H1 (cell line): Measurements from ENCODE around the gene U2AF1L4. TPM values are rescaled to one million over a fixed set of nuclear protein-coding genes. Genes with fewer than 3 reads are reported as not detected.

Source experiments
- CTCF ChIA-PET: fragments of 300-600 bp; sonication (Branson Sonifier 250); formaldehyde crosslinking; loops from one replicate; lab custom pipeline; 2021; ENCODE audit not compliant: partially characterized antibody; lab: Charles Lee
- POLR2A ChIA-PET: fragments of 300-600 bp; sonication (Branson Sonifier 250); formaldehyde crosslinking; loops from one replicate; lab custom pipeline; 2021; ENCODE audit warnings: inconsistent platforms; ENCODE audit not compliant: partially characterized antibody; lab: Charles Lee
- DNase-seq, 2 experiments: peaks; one replicate each; pipeline versions ENCODE4 v3.0.0 to v3.0.0-alpha.2; 2010 to 2022; ENCODE audit warnings: low spot score in 2 of 2, low read depth in 1 of 2, mixed read lengths in 1 of 2
- FAIRE-seq: peaks from 2 replicates; lab custom pipeline; 2011; peaks lifted over from hg19 to GRCh38; lab: Jason Lieb, UNC
- H2AFZ ChIP-seq: 2 replicates; pipeline ENCODE4 v1.8.1; 2012; ENCODE audit warnings: low read length, inconsistent platforms
- H2AK5ac ChIP-seq: 2 replicates; pipeline ENCODE4 v1.6.1; 2013; ENCODE audit warnings: low read depth, low read length
- H2BK120ac ChIP-seq: replicated peaks from 2 replicates; pipeline ENCODE3; 2013; ENCODE audit warnings: low read depth, low read length, inconsistent platforms
- H2BK12ac ChIP-seq: 2 replicates; pipeline ENCODE4 v1.6.1; 2013; ENCODE audit warnings: low read depth, low read length
- H2BK15ac ChIP-seq: 2 replicates; pipeline ENCODE4 v1.6.1; 2013; ENCODE audit warnings: low read length
- H2BK20ac ChIP-seq: 2 replicates; pipeline ENCODE4 v1.6.1; 2013; ENCODE audit warnings: low read length
- H2BK5ac ChIP-seq: 2 replicates; pipeline ENCODE4 v1.6.1; 2013; ENCODE audit warnings: low read depth, low read length
- H3K14ac ChIP-seq: 2 replicates; pipeline ENCODE4 v1.6.1; 2013; ENCODE audit warnings: inconsistent platforms; ENCODE audit not compliant: insufficient read length
- H3K18ac ChIP-seq: 2 replicates; pipeline ENCODE4 v1.6.1; 2013; ENCODE audit warnings: low read length; ENCODE audit errors: extremely low read depth
- H3K23ac ChIP-seq: 2 replicates; pipeline ENCODE4 v1.6.1; 2013; ENCODE audit warnings: inconsistent platforms; ENCODE audit not compliant: insufficient read length
- H3K23me2 ChIP-seq: 2 replicates; pipeline ENCODE4 v1.6.1; 2013; ENCODE audit warnings: low read depth, low read length
- H3K27ac ChIP-seq: 2 replicates; pipeline ENCODE4 v1.6.1; 2011; ENCODE audit warnings: low read depth, low read length, inconsistent platforms
- H3K27me3 ChIP-seq, 4 experiments: replicated peaks in 1 of 4; 1 replicate in 1 of 4; 2 replicates in 3 of 4; pipeline versions ENCODE4 v1.6.1 to v1.8.1; 2011 to 2013; ENCODE audit warnings: low read length in 3 of 4, mild to moderate bottlenecking in 3 of 4, inconsistent platforms in 2 of 4, mixed read lengths in 2 of 4, moderate library complexity in 1 of 4; ENCODE audit not compliant: control insufficient read depth in 3 of 4, insufficient read depth in 3 of 4; ENCODE audit errors: extremely low read depth in 1 of 4
- H3K36me3 ChIP-seq, 4 experiments: 2 replicates each; pipeline versions ENCODE4 v1.6.1 to v1.8.1; 2011 to 2013; ENCODE audit warnings: mild to moderate bottlenecking in 4 of 4, low read length in 3 of 4, moderate library complexity in 2 of 4, control low read depth in 1 of 4, inconsistent platforms in 1 of 4; ENCODE audit not compliant: insufficient read depth in 4 of 4, control insufficient read depth in 2 of 4
- H3K4ac ChIP-seq: replicated peaks from 2 replicates; pipeline ENCODE3; 2013; ENCODE audit warnings: low read length, low read depth, mixed read lengths, inconsistent platforms; ENCODE audit not compliant: insufficient read length
- H3K4me1 ChIP-seq, 4 experiments: replicated peaks in 1 of 4; 1 replicate in 1 of 4; 2 replicates in 3 of 4; pipeline versions ENCODE4 v1.6.1 to v1.8.1; 2011 to 2013; ENCODE audit warnings: low read length in 3 of 4, inconsistent platforms in 2 of 4, mixed read lengths in 1 of 4; ENCODE audit not compliant: insufficient read depth in 4 of 4, control insufficient read depth in 3 of 4
- H3K4me2 ChIP-seq, 2 experiments: 2 replicates each; pipeline versions ENCODE4 v1.6.1 to v1.8.1; 2011 to 2013; ENCODE audit warnings: low read depth in 2 of 2, low read length in 2 of 2, control low read depth in 1 of 2, inconsistent platforms in 1 of 2, mild to moderate bottlenecking in 1 of 2; ENCODE audit not compliant: insufficient read depth in 1 of 2
- H3K4me3 ChIP-seq, 4 experiments: fragments of 200-600, 300-600 bp in 1 of 4; sonication (generic), shearing (Covaris generic), sonication (Bioruptor Twin) in 1 of 4; 2 replicates each; pipeline versions ENCODE4 v1.5.1 to v1.8.1; 2011 to 2016; ENCODE audit warnings: low read length in 4 of 4, low read depth in 3 of 4, control low read depth in 2 of 4, inconsistent platforms in 2 of 4, mild to moderate bottlenecking in 2 of 4, mixed read lengths in 1 of 4, moderate library complexity in 1 of 4; ENCODE audit not compliant: insufficient read depth in 2 of 4; ENCODE audit errors: extremely low read depth in 1 of 4
- H3K56ac ChIP-seq: replicated peaks from 2 replicates; pipeline ENCODE3; 2013; ENCODE audit warnings: low read depth, mild to moderate bottlenecking, mixed read lengths, low read length, inconsistent platforms; ENCODE audit not compliant: insufficient read length
- H3K79me1 ChIP-seq: 2 replicates; pipeline ENCODE4 v1.6.1; 2013; ENCODE audit warnings: low read depth, low read length, control low read depth
- H3K79me2 ChIP-seq, 2 experiments: 2 replicates each; pipeline versions ENCODE4 v1.6.1 to v1.8.1; 2012 to 2013; ENCODE audit warnings: low read length in 2 of 2, mild to moderate bottlenecking in 2 of 2, inconsistent platforms in 1 of 2; ENCODE audit not compliant: insufficient read depth in 2 of 2, control insufficient read depth in 1 of 2
- H3K9ac ChIP-seq, 4 experiments: replicated peaks in 1 of 4; 1 replicate in 1 of 4; 2 replicates in 3 of 4; pipeline versions ENCODE4 v1.6.1 to v1.8.1; 2011 to 2013; ENCODE audit warnings: low read depth in 3 of 4, low read length in 3 of 4, control low read depth in 2 of 4, mild to moderate bottlenecking in 2 of 4, moderate library complexity in 2 of 4, inconsistent platforms in 1 of 4; ENCODE audit errors: extremely low read depth in 1 of 4
- H3K9me3 ChIP-seq, 2 experiments: 2 replicates each; pipeline versions ENCODE4 v1.6.1 to v1.8.1; 2012 to 2013; ENCODE audit warnings: mild to moderate bottlenecking in 2 of 2, moderate library complexity in 2 of 2, control low read depth in 1 of 2, inconsistent platforms in 1 of 2, low read depth in 1 of 2, low read length in 1 of 2, mixed read lengths in 1 of 2; ENCODE audit not compliant: insufficient read depth in 2 of 2
- H4K20me1 ChIP-seq, 2 experiments: replicated peaks in 1 of 2; 2 replicates each; pipeline versions ENCODE3 to v1.8.1; 2011 to 2013; ENCODE audit warnings: inconsistent platforms in 2 of 2, low read length in 2 of 2, mild to moderate bottlenecking in 1 of 2; ENCODE audit not compliant: insufficient read depth in 2 of 2, control insufficient read depth in 1 of 2
- H4K5ac ChIP-seq: 2 replicates; pipeline ENCODE4 v1.6.1; 2013; ENCODE audit warnings: low read length, low read depth, mixed read lengths, inconsistent platforms; ENCODE audit not compliant: insufficient read length
- H4K8ac ChIP-seq: 2 replicates; pipeline ENCODE4 v1.8.0; 2013; ENCODE audit warnings: mild to moderate bottlenecking, moderate library complexity, low read length, inconsistent platforms; ENCODE audit not compliant: insufficient read depth; ENCODE audit errors: extremely low read depth
- H4K91ac ChIP-seq: replicated peaks from 2 replicates; pipeline ENCODE3; 2013; ENCODE audit warnings: low read length, mixed read lengths, inconsistent platforms; ENCODE audit not compliant: insufficient read length
- BRCA1 ChIP-seq: IDR thresholded peaks from 2 replicates; pipeline ENCODE4 v1.6.1; 2012; ENCODE audit warnings: low read depth, low read length, improper control_type of control experiment
- EP300 ChIP-seq, 2 experiments: IDR thresholded peaks; 1 replicate in 1 of 2; 2 replicates in 1 of 2; pipeline ENCODE4 v1.6.1; 2011 to 2012; ENCODE audit warnings: low read depth in 2 of 2, low read length in 2 of 2, mild to moderate bottlenecking in 2 of 2, borderline replicate concordance in 1 of 2, inconsistent platforms in 1 of 2, moderate library complexity in 1 of 2
- KDM4A ChIP-seq: IDR thresholded peaks from one replicate; pipeline ENCODE4 v1.7.1; 2012; ENCODE audit warnings: low read depth, mild to moderate bottlenecking, moderate library complexity, low read length, inconsistent platforms; ENCODE audit not compliant: severe bottlenecking
- POLR2AphosphoS5 ChIP-seq: IDR thresholded peaks from 2 replicates; pipeline ENCODE4 v1.6.1; 2011; ENCODE audit warnings: low read depth, low read length
- SIX5 ChIP-seq: IDR thresholded peaks from 2 replicates; pipeline ENCODE4 v1.6.1; 2011; ENCODE audit warnings: mild to moderate bottlenecking, low read depth, low read length
- WGBS, 2 experiments: shearing (Covaris generic) in 1 of 2; methylation state at CpG; one replicate each; pipeline versions ENCODE4 v1.1.6 to v1.1.7; 2013 to 2015; ENCODE audit warnings: low lambda C conversion rate in 2 of 2, mixed read lengths in 2 of 2, inconsistent platforms in 1 of 2, low coverage in 1 of 2, missing lambda C conversion rate in 1 of 2; ENCODE audit not compliant: insufficient replicate concordance in 2 of 2, insufficient coverage in 1 of 2, insufficient read length in 1 of 2; ENCODE audit errors: extremely low coverage in 1 of 2, missing lambda C conversion rate in 1 of 2; 5-methylcytosine and 5-hydroxymethylcytosine counted together
- polyA plus RNA-seq, 7 experiments: library from polyadenylated mRNA; depleted of rRNA in 3 of 7; stranded (reverse) in 5 of 7; unstranded in 2 of 7; fragments of >200 nt in 5 of 7; fragments of 200-250 nt in 2 of 7; gene quantifications; 1 replicate in 5 of 7; 2 replicates in 1 of 7; 4 replicates in 1 of 7; pipeline versions ENCODE4 v1.2.1 to v1.2.3, GENCODE V29; 2011 to 2013; ENCODE audit warnings: missing spikeins in 2 of 7, mixed read lengths in 2 of 7
- total RNA-seq: library from RNA; stranded (reverse); fragmentation: NEBNext Ultra II Directional; extraction: Animal tissue kit (Norgen Biotek cat#: 25700); gene quantifications from 2 replicates; pipeline ENCODE4 v1.2.1, GENCODE V29; 2021

U2AF1L4 gene
- total and polyA plus RNA-seq, 2 of the 8 experiments (the other 6 are each of a cell fraction or from before 2014, with no cell fraction given): 15.1 to 32.7 TPM

- TF ChIP-seq SIX5: no peak
- TF ChIP-seq EP300 (IDR thresholded peaks at IDR 0.05; ENCODE audit: borderline replicate concordance in 1 of 2, low read depth in 2 of 2, low read length in 2 of 2): no peak
- no peak for TF ChIP-seq POLR2AphosphoS5
- TF ChIP-seq KDM4A: no peak
- no peak for TF ChIP-seq BRCA1
- Histone ChIP-seq H3K4me3 (no peak overlapping the region), H2BK120ac (no peak overlapping the region), H3K79me1 (no peaks in the 10 kb centered on the region), H2AK5ac (no peak overlapping the region), H4K91ac (no peak overlapping the region), H3K27me3 (no peaks in the 10 kb centered on the region), H2AFZ (no peak overlapping the region), H2BK15ac (no peak overlapping the region), H3K18ac (no peak overlapping the region), H3K9me3 (no peaks in the 10 kb centered on the region), H3K79me2 (no peaks in the 10 kb centered on the region; a peak in 1 of 4 replicates), H4K20me1 (peaks cover 5% of the 10 kb centered on the region in 2 experiments), H3K36me3 (no peaks in the 10 kb centered on the region; a peak in 1 of 8 replicates), H3K9ac (no peak overlapping the region), H3K4me1 (peaks cover 0 to 28% (median 16%) of the 10 kb centered on the region in 4 experiments; a peak in 6 of 7 replicates), H3K23me2 (peaks cover 10% of the 10 kb centered on the region), H2BK20ac (no peak overlapping the region), H3K4ac (no peak overlapping the region), H3K56ac (no peak overlapping the region), H4K8ac (no peak overlapping the region), H3K27ac (no peak overlapping the region), H2BK5ac (no peak overlapping the region), H4K5ac (no peak overlapping the region), H3K23ac (no peak overlapping the region), H2BK12ac (no peak overlapping the region), H3K4me2 (no peak overlapping the region), H3K14ac (no peak overlapping the region)
- DNase-seq (peak in 1 of 2 experiments; percentile 62), FAIRE-seq (no peak)
- ChIA-PET CTCF (interaction anchor here (0.6 to 6.6 kb wide), 6 partner anchors 13 to 1942 kb away, joined by 3 to 105 read pairs (median 4); no protein-coding TSS in a partner anchor), POLR2A (interaction anchor here (1.0 to 4.9 kb wide), 6 partner anchors 9 to 100 kb away, joined by 3 to 28 read pairs (median 8); partner anchors contain the start of genes HAUS5 and ZBTB32)
- 78% methylated on average over 11 of the region's 11 CpGs; no CpG with 5 or more reads in 1 of the 2 experiments for WGBS, 2 experiments
Observed at GRCh38 chr19:35712567-35713505, 32.4 kb downstream of the U2AF1L4 start.
